Activated CD4-positive, alpha-beta T cell treated with anti-CD3 and anti-CD28 coated beads for 48 hours (primary cell): ENCODE data around the gene GNAT3.

Experiments
- DNase-seq: peaks from one replicate; pipeline ENCODE4 v3.0.0-alpha.2; 2020

Gene GNAT3

GRCh38 chr7:80511964-80512363, at the start of gene GNAT3:
TSS of gene GNAT3 (minus strand) at chr7:80512064. CDS start at chr7:80511926, 138 bp downstream.
- no peak for DNase-seq

- no peak for DNase-seq
Measured at GRCh38 chr7:80558116-80558515, 46.3 kb upstream of the GNAT3 start.

- DNase-seq, result no peak
Measured at GRCh38 chr7:80552031-80552694, 40.3 kb upstream of the GNAT3 start.

GRCh38 chr7:80550005-80550404, 38.1 kb upstream of the GNAT3 start:
- no peak for DNase-seq

GRCh38 chr7:80548840-80549530, 37.1 kb upstream of the GNAT3 start:
- no peak for DNase-seq

GRCh38 chr7:80542398-80542797, 30.5 kb upstream of the GNAT3 start:
- DNase-seq, result no peak

GRCh38 chr7:80540836-80541235, 29.0 kb upstream of the GNAT3 start:
- no peak for DNase-seq

GRCh38 chr7:80537091-80537490, 25.2 kb upstream of the GNAT3 start:
- no peak for DNase-seq

GRCh38 chr7:80536426-80536825, 24.6 kb upstream of the GNAT3 start:
- DNase-seq, result no peak

- no peak for DNase-seq
Measured at GRCh38 chr7:80533287-80533686, 21.4 kb upstream of the GNAT3 start.

- DNase-seq, result no peak
Measured at GRCh38 chr7:80532153-80532552, 20.3 kb upstream of the GNAT3 start.

- DNase-seq, result no peak
Measured at GRCh38 chr7:80530136-80530535, 18.3 kb upstream of the GNAT3 start.

GRCh38 chr7:80529362-80529761, 17.5 kb upstream of the GNAT3 start:
- no peak for DNase-seq

- no peak for DNase-seq
Measured at GRCh38 chr7:80528689-80529088, 16.8 kb upstream of the GNAT3 start.

GRCh38 chr7:80526472-80526871, 14.6 kb upstream of the GNAT3 start:
- DNase-seq, result no peak

- no peak for DNase-seq
Measured at GRCh38 chr7:80524693-80525092, 12.8 kb upstream of the GNAT3 start.

- no peak for DNase-seq
Measured at GRCh38 chr7:80521809-80522208, 9.9 kb upstream of the GNAT3 start.

- DNase-seq, result no peak
Measured at GRCh38 chr7:80520199-80520598, 8.3 kb upstream of the GNAT3 start.

GRCh38 chr7:80517282-80517747, 5.5 kb upstream of the GNAT3 start:
- no peak for DNase-seq

GRCh38 chr7:80515298-80515697, 3.4 kb upstream of the GNAT3 start:
- DNase-seq, result no peak

- no peak for DNase-seq
Measured at GRCh38 chr7:80510021-80510420, 1.8 kb downstream of the GNAT3 start.

- DNase-seq, result no peak
Measured at GRCh38 chr7:80508440-80508839, 3.4 kb downstream of the GNAT3 start.

- no peak for DNase-seq
Measured at GRCh38 chr7:80505900-80506500, 5.9 kb downstream of the GNAT3 start.

- DNase-seq, result no peak
Measured at GRCh38 chr7:80500325-80500724, 11.5 kb downstream of the GNAT3 start.
